RWPE2 (cell line): ENCODE results near the gene CPEB4.

Experiments used
- ATAC-seq: fragments of 200-7000 bp; cut with Tn5 transposase; 3 replicates; pipeline ENCODE4 v1.9.1; 2021; ENCODE audit warnings: low read depth
- DNase-seq: peaks from one replicate; pipeline ENCODE4 v3.0.0-alpha.2; 2020; ENCODE audit warnings: low spot score
- H3K27ac ChIP-seq: fragments of 450-650 bp; 2 replicates; pipeline ENCODE4 v1.5.1; 2017; ENCODE audit warnings: mild to moderate bottlenecking; ENCODE audit not compliant: poor library complexity, severe bottlenecking
- H3K27me3 ChIP-seq: fragments of 250-450 bp; sonication (Bioruptor Pico); 2 replicates; pipeline ENCODE4 v1.5.1; 2021; ENCODE audit warnings: mild to moderate bottlenecking, moderate library complexity; ENCODE audit not compliant: insufficient read depth, poor library complexity, severe bottlenecking
- H3K36me3 ChIP-seq: fragments of 250-450 bp; sonication (Bioruptor Pico); 2 replicates; pipeline ENCODE4 v1.5.1; 2020; ENCODE audit warnings: low read depth, mild to moderate bottlenecking, moderate library complexity
- H3K4me1 ChIP-seq: fragments of 250-450 bp; sonication (Bioruptor Pico); 2 replicates; pipeline ENCODE4 v1.5.1; 2021; ENCODE audit warnings: mild to moderate bottlenecking, moderate library complexity; ENCODE audit not compliant: insufficient read depth, poor library complexity, severe bottlenecking
- H3K4me3 ChIP-seq: fragments of 250-450 bp; sonication (Bioruptor Pico); 2 replicates; pipeline ENCODE4 v1.5.1; 2021; ENCODE audit warnings: mild to moderate bottlenecking, moderate library complexity; ENCODE audit not compliant: severe bottlenecking
- H3K9me3 ChIP-seq: fragments of 250-450 bp; sonication (Bioruptor Pico); 2 replicates; pipeline ENCODE4 v1.5.1; 2021; ENCODE audit warnings: mild to moderate bottlenecking, moderate library complexity; ENCODE audit not compliant: severe bottlenecking
- CTCF ChIP-seq: fragments of 450-650 bp; IDR thresholded peaks from one replicate; pipeline ENCODE4 v1.5.1; 2017; ENCODE audit warnings: mild to moderate bottlenecking, moderate library complexity; ENCODE audit not compliant: poor library complexity, severe bottlenecking

The CPEB4 gene

GRCh38 chr5:173869316-173869715 lies 18.8 kb upstream of the CPEB4 start:
- no peak for ATAC-seq
- no peak for TF ChIP-seq CTCF
- peaks cover 12% of the 10 kb centered on the region for H3K4me1 ChIP-seq
- DNase-seq = no peak
- no peaks in the 10 kb centered on the region for H3K27me3 ChIP-seq
- H3K36me3 ChIP-seq = no peaks in the 10 kb centered on the region
- no peaks in the 10 kb centered on the region for H3K9me3 ChIP-seq
- H3K27ac ChIP-seq = no peak overlapping the region
- no peak overlapping the region for H3K4me3 ChIP-seq

GRCh38 chr5:173872957-173873305 lies 15.2 kb upstream of the CPEB4 start:
- no peak overlapping the region for H3K27ac ChIP-seq
- DNase-seq (no peak), ATAC-seq (no peak)
- H3K4me1 ChIP-seq = peaks cover 10% of the 10 kb centered on the region
- no peaks in the 10 kb centered on the region for H3K27me3 ChIP-seq
- TF ChIP-seq CTCF = no peak
- H3K9me3 ChIP-seq = no peaks in the 10 kb centered on the region
- no peaks in the 10 kb centered on the region for H3K36me3 ChIP-seq
- no peak overlapping the region for H3K4me3 ChIP-seq

DNA sequence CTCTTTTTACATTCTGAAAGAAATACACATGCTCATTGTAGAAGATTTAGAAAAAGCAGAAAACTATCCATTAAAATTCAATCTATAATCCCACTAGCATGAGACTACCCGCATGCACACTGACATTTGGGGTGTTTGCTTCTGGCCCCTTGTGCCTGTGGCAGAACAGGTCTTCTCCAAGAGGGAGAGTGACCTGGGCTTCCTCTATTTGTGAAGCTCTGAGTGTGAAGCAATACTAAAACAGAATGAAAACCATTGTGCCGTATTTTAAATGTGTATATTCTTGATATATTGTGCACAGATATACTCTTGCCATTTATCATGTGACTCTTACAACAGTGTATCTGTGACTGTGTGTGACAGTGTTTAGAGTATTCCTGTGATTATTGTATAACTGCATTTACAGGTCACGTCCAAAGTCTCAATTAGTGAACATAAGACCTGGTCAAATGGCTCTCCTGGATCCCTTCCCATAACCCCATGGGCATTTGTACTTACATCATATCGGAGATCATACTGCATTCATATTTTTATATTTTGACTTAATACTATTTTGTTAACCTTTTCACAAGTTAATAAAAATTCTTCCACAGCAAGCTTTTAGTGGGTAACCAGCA lies 14.7 kb upstream of the CPEB4 start:
- Histone ChIP-seq H3K9me3 (no peaks in the 10 kb centered on the region), H3K4me3 (no peak overlapping the region), H3K27me3 (no peaks in the 10 kb centered on the region), H3K4me1 (peaks cover 5% of the 10 kb centered on the region), H3K27ac (no peak overlapping the region), H3K36me3 (no peaks in the 10 kb centered on the region)
- no peak for DNase-seq
- TF ChIP-seq CTCF = no peak
- no peak for ATAC-seq

- DNase-seq (no peak), ATAC-seq (no peak)
- no peaks in the 10 kb centered on the region for H3K36me3 ChIP-seq
- no peaks in the 10 kb centered on the region for H3K9me3 ChIP-seq
- H3K27ac ChIP-seq = no peak overlapping the region
- TF ChIP-seq CTCF = no peak
- H3K4me1 ChIP-seq = no peaks in the 10 kb centered on the region
- no peak overlapping the region for H3K4me3 ChIP-seq
- no peaks in the 10 kb centered on the region for H3K27me3 ChIP-seq
Observed at GRCh38 chr5:173875189-173875588, 13.0 kb upstream of the CPEB4 start.

- no peak for DNase-seq
- ATAC-seq = no peak
- no peaks in the 10 kb centered on the region for H3K4me1 ChIP-seq
- H3K4me3 ChIP-seq = no peak overlapping the region
- TF ChIP-seq CTCF = no peak
- H3K36me3 ChIP-seq = no peaks in the 10 kb centered on the region
- H3K27ac ChIP-seq = no peak overlapping the region
- no peaks in the 10 kb centered on the region for H3K9me3 ChIP-seq
- no peaks in the 10 kb centered on the region for H3K27me3 ChIP-seq
Observed at GRCh38 chr5:173878224-173878967, 9.8 kb upstream of the CPEB4 start.
